Keratinocyte (primary cell): Measurements from ENCODE around the gene SMARCA4.

Source experiments
- CTCF ChIP-seq, 3 experiments: IDR thresholded peaks in 1 of 3; conservative IDR thresholded peaks in 1 of 3; optimal IDR thresholded peaks in 1 of 3; 2 replicates in 2 of 3; 3 replicates in 1 of 3; pipeline versions ENCODE3 to v1.5.1; 2011; ENCODE audit warnings: low read length in 3 of 3, mild to moderate bottlenecking in 3 of 3, moderate library complexity in 2 of 3, control low read depth in 1 of 3, inconsistent platforms in 1 of 3; ENCODE audit not compliant: insufficient read depth in 2 of 3; ENCODE audit errors: extremely low read depth in 1 of 3
- EZH2 ChIP-seq: IDR thresholded peaks from one replicate; pipeline ENCODE4 v1.6.1; 2012; ENCODE audit warnings: inconsistent platforms, mild to moderate bottlenecking, low read length, moderate library complexity

GRCh38 chr19:11044431-11044830 lies 83.6 kb downstream of the SMARCA4 start:
- TF ChIP-seq EZH2 (no peak), CTCF (optimal IDR thresholded peaks at IDR 0.05 in 1 of 3, IDR thresholded peaks at IDR 0.05 in 1 of 3, conservative IDR thresholded peaks at IDR 0.05 in 1 of 3; ENCODE audit: extremely low read depth in 1 of 3, insufficient read depth in 2 of 3, low read length in 3 of 3) (no peak)
